ENCODE data around the gene NDUFS3.

The NDUFS3 gene

DNA sequence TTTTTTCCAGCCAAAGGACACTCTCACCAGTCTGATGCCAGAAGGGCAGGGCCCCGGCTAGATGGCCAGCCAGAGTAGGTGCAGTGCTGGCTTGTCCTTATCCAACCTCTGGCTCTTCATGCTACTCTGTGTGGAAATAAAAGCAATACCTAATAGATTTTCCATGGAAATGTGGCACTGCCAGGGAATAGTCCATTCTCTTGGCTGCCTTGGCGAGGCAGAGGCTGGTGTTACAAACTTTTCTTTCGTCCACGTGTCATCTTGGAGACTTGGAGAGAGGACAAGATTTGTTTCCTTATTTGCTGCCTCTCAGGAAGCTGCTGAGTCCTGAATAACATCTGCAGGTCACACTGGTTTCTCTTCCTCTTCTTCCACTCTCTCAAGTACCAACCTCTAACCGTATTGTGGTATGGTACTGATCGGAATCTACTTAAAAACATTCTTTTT lies 32.5 kb downstream of the NDUFS3 start:
- H3K36me3 ChIP-seq (ENCODE audit: insufficient read depth, low read length): peaks cover 2% of the 10 kb centered on the region; the same call in 1 of the 2 replicates
- H3K4me1 ChIP-seq (ENCODE audit: insufficient read depth, low read length, poor library complexity, severe bottlenecking): peaks cover 23% of the 10 kb centered on the region
- TF ChIP-seq EZH2phosphoT487 (IDR thresholded peaks at IDR 0.05; ENCODE audit: borderline replicate concordance): no peak
- TF ChIP-seq, protein P1, sequence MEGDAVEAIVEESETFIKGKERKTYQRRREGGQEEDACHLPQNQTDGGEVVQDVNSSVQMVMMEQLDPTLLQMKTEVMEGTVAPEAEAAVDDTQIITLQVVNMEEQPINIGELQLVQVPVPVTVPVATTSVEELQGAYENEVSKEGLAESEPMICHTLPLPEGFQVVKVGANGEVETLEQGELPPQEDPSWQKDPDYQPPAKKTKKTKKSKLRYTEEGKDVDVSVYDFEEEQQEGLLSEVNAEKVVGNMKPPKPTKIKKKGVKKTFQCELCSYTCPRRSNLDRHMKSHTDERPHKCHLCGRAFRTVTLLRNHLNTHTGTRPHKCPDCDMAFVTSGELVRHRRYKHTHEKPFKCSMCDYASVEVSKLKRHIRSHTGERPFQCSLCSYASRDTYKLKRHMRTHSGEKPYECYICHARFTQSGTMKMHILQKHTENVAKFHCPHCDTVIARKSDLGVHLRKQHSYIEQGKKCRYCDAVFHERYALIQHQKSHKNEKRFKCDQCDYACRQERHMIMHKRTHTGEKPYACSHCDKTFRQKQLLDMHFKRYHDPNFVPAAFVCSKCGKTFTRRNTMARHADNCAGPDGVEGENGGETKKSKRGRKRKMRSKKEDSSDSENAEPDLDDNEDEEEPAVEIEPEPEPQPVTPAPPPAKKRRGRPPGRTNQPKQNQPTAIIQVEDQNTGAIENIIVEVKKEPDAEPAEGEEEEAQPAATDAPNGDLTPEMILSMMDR (conservative IDR thresholded peaks at IDR 0.05; ENCODE audit: low read length): no peak
- no peaks in the 10 kb centered on the region for H3F3A ChIP-seq (ENCODE audit: low read depth)
- no peak overlapping the region for H3K4me2 ChIP-seq (ENCODE audit: low read depth, low read length, poor library complexity, severe bottlenecking)
- no peaks in the 10 kb centered on the region for H4K20me1 ChIP-seq (ENCODE audit: insufficient read depth, low read length, poor library complexity, severe bottlenecking)
- H3K9ac ChIP-seq (ENCODE audit: low read depth, low read length, poor library complexity, severe bottlenecking): no peak overlapping the region
- no peaks in the 10 kb centered on the region for H3K27me3 ChIP-seq (ENCODE audit: insufficient read depth, low read length, poor library complexity, severe bottlenecking)
- H3K79me2 ChIP-seq (ENCODE audit: insufficient read depth, low read length): no peaks in the 10 kb centered on the region
- H2AFZ ChIP-seq (ENCODE audit: low read length): no peak overlapping the region
- H3K4me3 ChIP-seq (ENCODE audit: low read length, poor library complexity, severe bottlenecking): no peak overlapping the region
- no peaks in the 10 kb centered on the region for H3K9me2 ChIP-seq (replicated peaks; ENCODE audit: low read depth, low read length)
- no peaks in the 10 kb centered on the region for H3K9me3 ChIP-seq (ENCODE audit: insufficient read depth, low read depth, low read length)

GRCh38 chr11:47615249-47615648 lies 36.4 kb downstream of the NDUFS3 start:
- no peaks in the 10 kb centered on the region for H3K79me2 ChIP-seq (ENCODE audit: insufficient read depth, low read length)
- H3K4me2 ChIP-seq (ENCODE audit: low read depth, low read length, poor library complexity, severe bottlenecking): no peak overlapping the region

GRCh38 chr11:47616726-47617416 lies 38.0 kb downstream of the NDUFS3 start:
- H3K9ac ChIP-seq (ENCODE audit: low read depth, low read length, poor library complexity, severe bottlenecking): peak overlapping the region; percentile 57
- no peak overlapping the region for H3K4me3 ChIP-seq (ENCODE audit: low read length, poor library complexity, severe bottlenecking)
- no peaks in the 10 kb centered on the region for H3K9me3 ChIP-seq (ENCODE audit: insufficient read depth, low read depth, low read length)

More at GRCh38 chr11:47615249-47615648, 36.4 kb downstream of the NDUFS3 start:
- H3K9me3 ChIP-seq (ENCODE audit: insufficient read depth, low read depth, low read length): no peaks in the 10 kb centered on the region
- no peak overlapping the region for H3K4me3 ChIP-seq (ENCODE audit: low read length, poor library complexity, severe bottlenecking)
- no peak for TF ChIP-seq EZH2phosphoT487 (IDR thresholded peaks at IDR 0.05; ENCODE audit: borderline replicate concordance)
- TF ChIP-seq, protein P1 (conservative IDR thresholded peaks at IDR 0.05; ENCODE audit: low read length): no peak
- H3F3A ChIP-seq (ENCODE audit: low read depth): no peaks in the 10 kb centered on the region; the same call in 1 of the 2 replicates
- no peaks in the 10 kb centered on the region for H4K20me1 ChIP-seq (ENCODE audit: insufficient read depth, low read length, poor library complexity, severe bottlenecking)
- no peak overlapping the region for H3K9ac ChIP-seq (ENCODE audit: low read depth, low read length, poor library complexity, severe bottlenecking)
- H3K9me2 ChIP-seq (replicated peaks; ENCODE audit: low read depth, low read length): no peaks in the 10 kb centered on the region
- H3K36me3 ChIP-seq (ENCODE audit: insufficient read depth, low read length): peaks cover 17% of the 10 kb centered on the region; the same call in 1 of the 2 replicates
- no peaks in the 10 kb centered on the region for H3K27me3 ChIP-seq (ENCODE audit: insufficient read depth, low read length, poor library complexity, severe bottlenecking)
- H3K4me1 ChIP-seq (ENCODE audit: insufficient read depth, low read length, poor library complexity, severe bottlenecking): peaks cover 7% of the 10 kb centered on the region
- no peak overlapping the region for H2AFZ ChIP-seq (ENCODE audit: low read length)

More at GRCh38 chr11:47616726-47617416, 38.0 kb downstream of the NDUFS3 start:
- Histone ChIP-seq H4K20me1 (ENCODE audit: insufficient read depth, low read length, poor library complexity, severe bottlenecking) (no peaks in the 10 kb centered on the region), H3K27me3 (ENCODE audit: insufficient read depth, low read length, poor library complexity, severe bottlenecking) (no peaks in the 10 kb centered on the region), H3K36me3 (ENCODE audit: insufficient read depth, low read length) (peaks cover 29% of the 10 kb centered on the region; the same call in 1 of the 2 replicates), H3K9me2 (replicated peaks; ENCODE audit: low read depth, low read length) (no peaks in the 10 kb centered on the region), H3F3A (ENCODE audit: low read depth) (peaks cover 2% of the 10 kb centered on the region; the same call in 1 of the 2 replicates), H3K4me1 (ENCODE audit: insufficient read depth, low read length, poor library complexity, severe bottlenecking) (peaks cover 4% of the 10 kb centered on the region), H3K4me2 (ENCODE audit: low read depth, low read length, poor library complexity, severe bottlenecking) (no peak overlapping the region), H3K79me2 (ENCODE audit: insufficient read depth, low read length) (no peaks in the 10 kb centered on the region), H2AFZ (ENCODE audit: low read length) (no peak overlapping the region)
- TF ChIP-seq, protein P1 (conservative IDR thresholded peaks at IDR 0.05; ENCODE audit: low read length): peak; percentile 99
- no peak for TF ChIP-seq EZH2phosphoT487 (IDR thresholded peaks at IDR 0.05; ENCODE audit: borderline replicate concordance)
